ENCODE results near the gene FAM241B. TPM values are rescaled to one million over a fixed set of nuclear protein-coding genes. Genes with fewer than 3 reads are reported as not detected.

The FAM241B gene
- total RNA-seq, 4 donors from 2014 or later: 0.44 to 5.7 (median 2.4) TPM

DNA sequence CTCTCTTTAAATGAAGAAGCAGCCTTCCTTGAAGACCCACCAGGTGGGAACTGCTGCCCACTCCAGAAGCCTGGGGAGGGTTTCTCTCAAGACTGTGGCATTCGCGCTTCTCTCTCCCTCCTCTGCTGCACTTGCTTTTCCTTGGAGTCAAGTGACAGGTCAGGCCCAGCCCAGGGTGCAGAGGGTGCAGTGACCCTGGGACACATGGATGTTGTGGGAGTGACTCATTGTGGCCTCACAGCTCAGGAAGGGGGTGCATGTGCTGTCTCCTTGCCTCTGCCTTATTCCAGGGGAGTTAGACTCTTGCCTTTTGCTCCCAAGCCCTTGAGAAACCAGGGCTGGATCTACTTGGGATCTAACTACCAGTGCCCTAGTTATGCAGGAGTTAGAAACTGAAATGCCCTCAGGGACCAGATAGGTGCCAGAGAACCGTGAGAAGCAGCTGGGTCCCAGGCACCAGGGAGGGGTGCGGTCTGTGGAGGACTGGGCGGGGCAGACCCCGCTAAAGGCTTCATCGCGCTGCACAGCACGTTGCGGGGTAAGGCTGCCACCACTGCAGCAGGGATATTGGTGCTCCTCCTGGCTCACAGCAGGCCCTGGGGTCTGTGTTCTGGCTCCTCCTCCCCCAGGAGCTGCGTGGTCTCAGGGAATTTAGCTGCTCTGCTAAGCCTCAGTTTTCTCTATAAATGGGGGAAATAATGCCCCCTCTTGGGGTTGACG is 11.4 kb downstream of the FAM241B start:
- 51 to 71% methylated on average over 7 to 10 of the region's 12 CpGs for WGBS, 2 donors
- DNase-seq (ENCODE audit: low spot score in 2 of 2): no peak
- Histone ChIP-seq H3K9me3 (no peaks in the 10 kb centered on the region), H3K4me1 (peaks cover 0 to 6% (median 0%) of the 10 kb centered on the region in 4 donors), H3K27ac (no peak overlapping the region), H3K27me3 (no peaks in the 10 kb centered on the region), H3K36me3 (no peaks in the 10 kb centered on the region), H3K4me3 (no peak overlapping the region)
- TF ChIP-seq POLR2A (IDR thresholded peaks at IDR 0.05) (no peak), EP300 (IDR thresholded peaks at IDR 0.05) (no peak)
- TF ChIP-seq, protein P1, sequence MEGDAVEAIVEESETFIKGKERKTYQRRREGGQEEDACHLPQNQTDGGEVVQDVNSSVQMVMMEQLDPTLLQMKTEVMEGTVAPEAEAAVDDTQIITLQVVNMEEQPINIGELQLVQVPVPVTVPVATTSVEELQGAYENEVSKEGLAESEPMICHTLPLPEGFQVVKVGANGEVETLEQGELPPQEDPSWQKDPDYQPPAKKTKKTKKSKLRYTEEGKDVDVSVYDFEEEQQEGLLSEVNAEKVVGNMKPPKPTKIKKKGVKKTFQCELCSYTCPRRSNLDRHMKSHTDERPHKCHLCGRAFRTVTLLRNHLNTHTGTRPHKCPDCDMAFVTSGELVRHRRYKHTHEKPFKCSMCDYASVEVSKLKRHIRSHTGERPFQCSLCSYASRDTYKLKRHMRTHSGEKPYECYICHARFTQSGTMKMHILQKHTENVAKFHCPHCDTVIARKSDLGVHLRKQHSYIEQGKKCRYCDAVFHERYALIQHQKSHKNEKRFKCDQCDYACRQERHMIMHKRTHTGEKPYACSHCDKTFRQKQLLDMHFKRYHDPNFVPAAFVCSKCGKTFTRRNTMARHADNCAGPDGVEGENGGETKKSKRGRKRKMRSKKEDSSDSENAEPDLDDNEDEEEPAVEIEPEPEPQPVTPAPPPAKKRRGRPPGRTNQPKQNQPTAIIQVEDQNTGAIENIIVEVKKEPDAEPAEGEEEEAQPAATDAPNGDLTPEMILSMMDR (IDR thresholded peaks at IDR 0.05): no peak

DNA sequence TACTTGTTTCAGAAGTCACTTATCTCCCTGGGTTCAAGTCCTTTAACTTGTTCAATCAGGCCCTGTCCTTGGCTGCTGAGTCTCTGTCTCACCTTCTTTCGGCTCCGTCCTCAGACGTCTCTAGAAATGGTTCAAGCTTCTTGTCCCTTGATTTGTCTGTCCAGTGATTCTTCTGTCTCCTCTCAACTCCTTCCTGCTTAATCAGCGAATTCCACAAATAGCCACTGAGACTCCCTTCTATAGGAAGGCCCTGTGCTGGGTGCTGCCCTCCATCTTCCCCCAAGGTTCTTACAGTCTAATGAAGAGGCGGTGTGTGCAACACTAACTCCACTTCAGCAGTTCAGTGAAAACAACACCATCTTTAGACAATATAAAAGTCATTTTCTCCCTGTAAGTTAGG is 12.7 kb downstream of the FAM241B start:
- Histone ChIP-seq H3K27ac (no peak overlapping the region), H3K36me3 (no peaks in the 10 kb centered on the region), H3K4me1 (peaks cover 0 to 6% (median 0%) of the 10 kb centered on the region in 4 donors), H3K27me3 (no peaks in the 10 kb centered on the region), H3K4me3 (no peak overlapping the region), H3K9me3 (no peaks in the 10 kb centered on the region)
- WGBS, 2 donors: 80 to 85% methylated on average over 5 of the region's 5 CpGs
- no peak for TF ChIP-seq POLR2A (IDR thresholded peaks at IDR 0.05)
- no peak for DNase-seq (ENCODE audit: low spot score in 2 of 2)

DNA sequence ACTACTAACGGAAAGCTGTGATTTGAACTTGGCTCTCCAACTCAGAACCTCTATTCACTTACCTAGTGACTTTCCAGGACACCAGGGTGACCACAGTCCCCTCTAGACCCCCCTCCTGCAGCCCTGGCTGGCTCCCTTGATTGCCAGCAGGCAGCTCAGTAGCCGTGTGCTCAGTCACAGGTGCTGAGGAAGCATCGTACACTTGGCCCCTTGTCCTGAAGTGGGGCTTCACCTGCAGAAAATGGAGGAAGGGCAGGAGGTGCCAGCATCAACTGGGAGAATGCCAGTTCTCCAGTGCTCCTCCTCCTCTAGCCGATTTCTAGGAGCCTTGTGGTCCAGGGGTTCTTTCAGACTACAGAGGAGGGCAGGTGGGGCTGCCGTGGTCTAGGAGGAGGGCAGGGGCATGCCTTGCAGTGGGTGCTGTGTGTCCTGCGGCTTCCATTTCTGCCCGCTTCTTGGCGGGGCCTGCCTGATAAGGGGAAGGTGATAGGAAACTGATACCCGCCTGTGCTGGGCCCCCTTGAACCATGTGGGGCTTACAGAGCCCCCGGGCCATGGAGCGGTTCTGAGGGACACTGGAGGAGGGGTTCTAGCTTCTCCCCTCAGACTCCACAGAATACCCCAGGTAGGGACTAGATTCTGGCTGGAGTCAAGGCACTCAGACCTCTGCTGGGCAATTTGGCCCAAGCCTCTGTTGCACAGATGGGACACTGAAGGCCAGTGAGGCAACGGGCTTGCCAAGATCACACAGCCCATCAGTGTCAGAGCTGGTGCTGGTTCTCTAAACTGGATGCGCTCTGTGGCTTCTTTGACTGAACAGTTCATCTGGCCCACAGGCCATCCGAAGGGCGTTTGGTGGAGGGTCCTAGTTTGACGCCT is 14.0 kb downstream of the FAM241B start:
- TF ChIP-seq, protein P1 (IDR thresholded peaks at IDR 0.05): no peak
- TF ChIP-seq EP300 (IDR thresholded peaks at IDR 0.05) (no peak), POLR2A (IDR thresholded peaks at IDR 0.05) (no peak)
- no peak for DNase-seq (ENCODE audit: low spot score in 2 of 2)
- no peaks in the 10 kb centered on the region for H3K36me3 ChIP-seq

DNA sequence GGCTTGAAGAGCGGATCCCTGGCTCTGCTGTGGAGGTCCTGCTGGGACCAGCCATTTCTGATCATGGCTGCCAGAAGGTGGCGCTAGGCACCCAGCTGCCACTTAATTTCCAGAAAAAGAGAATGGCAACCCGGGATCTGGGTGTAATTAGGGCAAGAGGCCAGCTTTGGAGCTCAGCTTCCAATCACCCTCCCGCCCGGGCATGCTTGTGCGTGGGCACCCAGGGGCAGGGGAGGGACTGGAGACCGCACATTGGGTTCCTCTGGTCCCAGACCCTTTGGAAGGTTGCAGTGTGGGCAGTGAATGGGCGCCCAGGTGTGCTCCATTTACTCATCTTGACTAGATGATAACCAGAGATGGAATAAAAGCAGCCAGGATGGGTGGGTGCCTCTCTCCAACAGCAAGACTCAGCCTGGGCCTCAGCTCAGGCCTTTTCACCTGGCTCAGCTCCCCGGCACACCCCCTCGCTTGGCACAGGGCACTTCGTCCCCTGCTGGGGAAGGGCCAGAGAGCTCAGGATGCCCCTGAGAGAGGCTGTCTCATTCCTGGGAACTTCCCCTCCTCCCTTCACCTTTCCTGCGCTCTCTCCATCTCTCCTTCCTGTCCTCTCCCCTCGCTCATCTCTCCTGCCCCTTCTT is 14.7 kb downstream of the FAM241B start:
- Histone ChIP-seq H3K27me3 (no peaks in the 10 kb centered on the region), H3K4me3 (no peak overlapping the region), H3K9me3 (no peaks in the 10 kb centered on the region), H3K4me1 (no peaks in the 10 kb centered on the region), H3K27ac (no peak overlapping the region), H3K36me3 (no peaks in the 10 kb centered on the region)
- 48 to 69% methylated on average over 9 to 13 of the region's 13 CpGs for WGBS, 2 donors
- peak in 1 of 2 donors; percentile 44 for DNase-seq (ENCODE audit: low spot score in 2 of 2)
- no peak for TF ChIP-seq EP300 (IDR thresholded peaks at IDR 0.05)
- TF ChIP-seq, protein P1 (IDR thresholded peaks at IDR 0.05): peak; percentile 55 to 79 (median 72)
- no peak for TF ChIP-seq POLR2A (IDR thresholded peaks at IDR 0.05)

More for the DNA sequence above, 14.0 kb downstream of the FAM241B start:
- Histone ChIP-seq H3K4me1 (peaks cover 0 to 6% (median 0%) of the 10 kb centered on the region in 4 donors), H3K27me3 (no peaks in the 10 kb centered on the region), H3K4me3 (no peak overlapping the region), H3K9me3 (no peaks in the 10 kb centered on the region), H3K27ac (no peak overlapping the region)
- WGBS, 2 donors: 66 to 72% methylated on average over 11 to 16 of the region's 16 CpGs

DNA sequence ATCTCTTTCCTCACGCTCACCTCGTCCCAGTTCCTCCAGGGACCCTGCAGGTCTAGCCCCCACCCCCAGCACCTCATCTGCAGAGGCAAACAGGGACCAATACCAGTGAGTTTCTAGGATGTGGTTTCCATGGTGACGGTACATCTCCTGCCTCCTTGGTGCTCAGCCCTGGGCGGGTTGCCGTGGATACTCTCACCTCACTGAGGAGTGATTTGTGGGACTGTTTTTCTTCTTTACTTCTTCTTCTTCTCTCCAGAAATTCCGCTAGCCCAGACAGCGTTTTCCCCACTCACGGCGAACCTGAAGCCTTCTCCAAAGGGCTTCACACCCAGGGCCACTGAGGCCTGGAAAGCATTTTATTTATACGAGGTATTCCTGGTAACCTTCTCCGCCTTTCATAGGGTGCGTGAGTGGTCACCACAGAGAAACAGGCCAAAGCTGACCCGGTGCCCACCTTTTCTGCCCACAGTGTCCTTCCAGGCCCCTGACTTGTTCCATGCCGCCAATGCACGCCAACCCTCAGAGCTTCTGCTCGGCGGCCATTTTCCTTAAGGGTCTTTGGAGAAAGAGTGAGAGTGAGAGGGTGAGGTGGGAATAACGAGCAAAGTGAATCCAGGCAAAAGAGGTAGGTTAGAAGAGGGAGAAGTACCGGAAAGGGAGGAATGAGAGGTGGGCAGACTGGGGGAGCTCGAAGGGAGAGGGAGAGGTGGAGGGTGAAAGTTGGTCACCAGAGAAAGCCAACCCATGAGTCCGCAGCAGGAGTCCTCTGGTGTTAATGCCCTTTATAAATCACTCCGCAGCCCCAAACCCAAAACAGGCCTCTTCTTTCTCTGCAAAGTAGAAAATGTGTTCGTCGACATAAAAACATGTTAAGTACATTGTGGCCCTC is 15.5 kb downstream of the FAM241B start:
- no peaks in the 10 kb centered on the region for H3K36me3 ChIP-seq
- no peak for TF ChIP-seq POLR2A (IDR thresholded peaks at IDR 0.05)
- H3K27ac ChIP-seq: no peak overlapping the region
- no peak overlapping the region for H3K4me3 ChIP-seq
- H3K9me3 ChIP-seq: no peaks in the 10 kb centered on the region
- DNase-seq (ENCODE audit: low spot score in 2 of 2): no peak
- H3K4me1 ChIP-seq: no peaks in the 10 kb centered on the region
- WGBS, 2 donors: 81 to 82% methylated on average over 24 of the region's 24 CpGs
- no peaks in the 10 kb centered on the region for H3K27me3 ChIP-seq
